Neural progenitor cell (in vitro differentiated cells): Measurements from ENCODE around the gene JADE3. TPM values are rescaled to one million over a fixed set of nuclear protein-coding genes. Genes with fewer than 3 reads are reported as not detected.

Experiments
- DNase-seq: peaks from one replicate; pipeline ENCODE4 v3.0.0-alpha.2; 2016; ENCODE audit warnings: low spot score
- H2AFZ ChIP-seq: fragments of 200-600 bp; sonication (generic); replicated peaks from 2 replicates; pipeline ENCODE4 v1.6.1; 2016; ENCODE audit warnings: antibody characterized with exemption
- H3F3A ChIP-seq: fragments of 200-600 bp; sonication (generic); 2 replicates; pipeline ENCODE4 v1.6.1; 2016; ENCODE audit warnings: antibody characterized with exemption, low read depth
- H3K27ac ChIP-seq: fragments of 200-600 bp; sonication (generic); 2 replicates; pipeline ENCODE4 v1.5.1; 2016; ENCODE audit warnings: mild to moderate bottlenecking
- H3K27me3 ChIP-seq: fragments of 200-600 bp; sonication (generic); 2 replicates; pipeline ENCODE4 v1.6.1; 2016; ENCODE audit warnings: mild to moderate bottlenecking, moderate library complexity
- H3K36me3 ChIP-seq: fragments of 200-600 bp; sonication (generic); 2 replicates; pipeline ENCODE4 v1.5.1; 2016
- H3K4me1 ChIP-seq: fragments of 200-600 bp; sonication (generic); 2 replicates; pipeline ENCODE4 v1.6.1; 2016; ENCODE audit warnings: mixed run types
- H3K4me2 ChIP-seq: fragments of 200-600 bp; sonication (generic); 2 replicates; pipeline ENCODE4 v1.6.1; 2016
- H3K4me3 ChIP-seq: fragments of 200-600 bp; sonication (generic); 2 replicates; pipeline ENCODE4 v1.5.1; 2016
- H3K79me2 ChIP-seq: fragments of 200-600 bp; sonication (generic); 2 replicates; pipeline ENCODE4 v1.6.1; 2016; ENCODE audit warnings: low read depth
- H3K9ac ChIP-seq: fragments of 200-600 bp; sonication (generic); 2 replicates; pipeline ENCODE4 v1.6.1; 2016
- H3K9me3 ChIP-seq: fragments of 200-600 bp; sonication (generic); 2 replicates; pipeline ENCODE4 v1.5.1; 2016; ENCODE audit warnings: low read depth
- H4K20me1 ChIP-seq: fragments of 200-600 bp; sonication (generic); 2 replicates; pipeline ENCODE4 v1.6.1; 2016; ENCODE audit warnings: low read depth
- H3K27ac Mint-ChIP-seq: 3 replicates; pipeline ENCODE4 v1.8.0; 2021; ENCODE audit warnings: mixed read lengths
- H3K27me3 Mint-ChIP-seq: 2 replicates; pipeline ENCODE4 v1.8.0; 2022; ENCODE audit warnings: low read depth, mild to moderate bottlenecking, inconsistent platforms, moderate library complexity, mixed read lengths; ENCODE audit not compliant: insufficient read depth
- H3K36me3 Mint-ChIP-seq: 3 replicates; pipeline ENCODE4 v1.8.0; 2021; ENCODE audit warnings: mixed read lengths
- H3K4me1 Mint-ChIP-seq: 3 replicates; pipeline ENCODE4 v1.8.0; 2021; ENCODE audit warnings: mixed read lengths
- H3K4me3 Mint-ChIP-seq: 3 replicates; pipeline ENCODE4 v1.8.0; 2021; ENCODE audit warnings: mild to moderate bottlenecking, moderate library complexity, mixed read lengths
- H3K9me3 Mint-ChIP-seq: 3 replicates; pipeline ENCODE4 v1.8.0; 2020; ENCODE audit warnings: mixed read lengths
- CTCF ChIP-seq: fragments of 200-600 bp; sonication (generic); IDR thresholded peaks from 2 replicates; pipeline ENCODE4 v1.5.1; 2017; ENCODE audit warnings: antibody characterized with exemption, mild to moderate bottlenecking
- EZH2 ChIP-seq: fragments of 200-600 bp; sonication (generic); IDR thresholded peaks from 2 replicates; pipeline ENCODE4 v1.6.1; 2017; ENCODE audit warnings: antibody characterized with exemption, mild to moderate bottlenecking, moderate library complexity
- EZH2phosphoT487 ChIP-seq: fragments of 200-600 bp; sonication (generic); IDR thresholded peaks from 2 replicates; pipeline ENCODE4 v1.6.1; 2017; ENCODE audit warnings: antibody characterized with exemption
- total RNA-seq: library from RNA; depleted of rRNA; stranded (reverse); fragments of >200 nt; gene quantifications from 2 replicates; pipeline ENCODE4 v1.2.3, GENCODE V29; 2015; ENCODE audit warnings: low replicate concordance

JADE3 gene
- total RNA-seq, 1 donor from 2014 or later = 28.1 TPM

- H3K79me2 ChIP-seq = peaks cover 5% of the 10 kb centered on the region
- H3K36me3 Mint-ChIP-seq = peaks cover 22% of the 10 kb centered on the region
- H3K4me1 ChIP-seq = peaks cover 20% of the 10 kb centered on the region
- TF ChIP-seq CTCF (no peak), EZH2 (no peak), EZH2phosphoT487 (no peak)
- peaks cover 3% of the 10 kb centered on the region for H3K36me3 ChIP-seq
- H3K4me3 Mint-ChIP-seq = no peak overlapping the region
- peaks cover 8% of the 10 kb centered on the region for H3K4me1 Mint-ChIP-seq
- H3K4me3 ChIP-seq = peak overlapping the region; percentile 28
- peak overlapping the region; percentile 65 for H3K4me2 ChIP-seq
- no peaks in the 10 kb centered on the region for H3K27me3 ChIP-seq
- H3K9ac ChIP-seq = no peak overlapping the region
- H4K20me1 ChIP-seq = no peaks in the 10 kb centered on the region
- peaks cover 9% of the 10 kb centered on the region for H3F3A ChIP-seq
- H3K27me3 Mint-ChIP-seq = peaks cover 4% of the 10 kb centered on the region
- peaks cover 6% of the 10 kb centered on the region for H3K9me3 Mint-ChIP-seq
- no peak overlapping the region for H2AFZ ChIP-seq
- peaks cover 7% of the 10 kb centered on the region for H3K9me3 ChIP-seq
- no peak overlapping the region for H3K27ac Mint-ChIP-seq
- DNase-seq = no peak
- H3K27ac ChIP-seq = no peak overlapping the region
Measured at GRCh38 chrX:46992070-46992469, 79.8 kb downstream of the JADE3 start.

GRCh38 chrX:46994096-46994495 lies 81.9 kb downstream of the JADE3 start:
- H4K20me1 ChIP-seq = no peaks in the 10 kb centered on the region

GRCh38 chrX:47012131-47012530 lies 99.9 kb downstream of the JADE3 start:
- Mint-ChIP-seq H3K36me3 (peaks cover 2% of the 10 kb centered on the region), H3K4me3 (no peak overlapping the region), H3K27ac (no peak overlapping the region), H3K9me3 (peaks cover 5% of the 10 kb centered on the region), H3K4me1 (no peaks in the 10 kb centered on the region), H3K27me3 (no peaks in the 10 kb centered on the region)
- Histone ChIP-seq H3K4me2 (no peak overlapping the region), H3K9ac (no peak overlapping the region), H3F3A (no peaks in the 10 kb centered on the region), H3K9me3 (peaks cover 5% of the 10 kb centered on the region), H4K20me1 (no peaks in the 10 kb centered on the region), H2AFZ (no peak overlapping the region), H3K79me2 (no peaks in the 10 kb centered on the region), H3K27me3 (no peaks in the 10 kb centered on the region), H3K4me1 (no peaks in the 10 kb centered on the region), H3K36me3 (no peaks in the 10 kb centered on the region), H3K27ac (no peak overlapping the region), H3K4me3 (no peak overlapping the region)
- no peak for TF ChIP-seq CTCF
- no peak for TF ChIP-seq EZH2phosphoT487
- TF ChIP-seq EZH2 = no peak
- DNase-seq = no peak

More at GRCh38 chrX:46994096-46994495, 81.9 kb downstream of the JADE3 start:
- H3K79me2 ChIP-seq = peaks cover 5% of the 10 kb centered on the region
- Mint-ChIP-seq H3K4me3 (no peak overlapping the region), H3K4me1 (peaks cover 8% of the 10 kb centered on the region), H3K36me3 (peaks cover 15% of the 10 kb centered on the region), H3K27me3 (peaks cover 2% of the 10 kb centered on the region), H3K27ac (no peak overlapping the region), H3K9me3 (peaks cover 4% of the 10 kb centered on the region)
- H3K27ac ChIP-seq = no peak overlapping the region
- H2AFZ ChIP-seq = no peak overlapping the region
- TF ChIP-seq CTCF (no peak), EZH2 (no peak), EZH2phosphoT487 (no peak)
- peaks cover 7% of the 10 kb centered on the region for H3K9me3 ChIP-seq
- H3F3A ChIP-seq = peaks cover 9% of the 10 kb centered on the region
- DNase-seq = peak; percentile 5
- no peak overlapping the region for H3K9ac ChIP-seq
- H3K36me3 ChIP-seq = peaks cover 8% of the 10 kb centered on the region
- H3K27me3 ChIP-seq = no peaks in the 10 kb centered on the region
- H3K4me1 ChIP-seq = peaks cover 20% of the 10 kb centered on the region
- no peak overlapping the region for H3K4me2 ChIP-seq
- H3K4me3 ChIP-seq = no peak overlapping the region
